Gastroesophageal sphincter (tissue), 3 donors: ENCODE results near the gene POLR2L.

ENCODE experiments used
- POLR2AphosphoS5 ChIP-seq: sonication (generic); formaldehyde crosslinking; IDR thresholded peaks from one replicate; pipeline ENCODE4 v1.6.1; 2017; ENCODE audit warnings: antibody characterized with exemption
- TF ChIP-seq, protein P1 (sequence below), 4 experiments: fragments of 200-600 bp in 2 of 4; fragments of 450-650 bp in 2 of 4; sonication (generic) in 1 of 4; IDR thresholded peaks; one replicate each; pipeline ENCODE4 v1.5.1; 2017 to 2019; ENCODE audit warnings: antibody characterized with exemption in 4 of 4, mild to moderate bottlenecking in 2 of 4, moderate library complexity in 2 of 4

DNA sequence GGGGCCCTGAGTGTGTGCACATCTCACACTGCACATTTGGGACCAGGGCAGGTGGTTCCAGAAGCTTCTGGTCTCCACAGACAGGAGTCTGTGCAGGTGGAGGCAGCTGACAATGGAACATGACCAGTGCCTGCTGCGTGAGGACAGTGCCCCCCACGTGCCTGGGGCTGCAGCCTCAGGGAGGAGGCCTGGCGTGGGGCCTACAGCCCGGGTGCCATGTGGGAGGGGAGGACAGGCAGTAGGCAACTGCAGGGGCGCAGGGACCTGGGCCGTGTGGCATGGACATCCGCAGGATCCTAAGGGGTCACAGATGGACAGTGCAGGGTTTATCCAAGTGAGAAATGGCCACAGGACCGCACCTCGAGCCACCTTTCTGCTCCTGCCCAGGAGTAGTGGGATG is 29.1 kb upstream of the POLR2L start:
- TF ChIP-seq, protein P1, sequence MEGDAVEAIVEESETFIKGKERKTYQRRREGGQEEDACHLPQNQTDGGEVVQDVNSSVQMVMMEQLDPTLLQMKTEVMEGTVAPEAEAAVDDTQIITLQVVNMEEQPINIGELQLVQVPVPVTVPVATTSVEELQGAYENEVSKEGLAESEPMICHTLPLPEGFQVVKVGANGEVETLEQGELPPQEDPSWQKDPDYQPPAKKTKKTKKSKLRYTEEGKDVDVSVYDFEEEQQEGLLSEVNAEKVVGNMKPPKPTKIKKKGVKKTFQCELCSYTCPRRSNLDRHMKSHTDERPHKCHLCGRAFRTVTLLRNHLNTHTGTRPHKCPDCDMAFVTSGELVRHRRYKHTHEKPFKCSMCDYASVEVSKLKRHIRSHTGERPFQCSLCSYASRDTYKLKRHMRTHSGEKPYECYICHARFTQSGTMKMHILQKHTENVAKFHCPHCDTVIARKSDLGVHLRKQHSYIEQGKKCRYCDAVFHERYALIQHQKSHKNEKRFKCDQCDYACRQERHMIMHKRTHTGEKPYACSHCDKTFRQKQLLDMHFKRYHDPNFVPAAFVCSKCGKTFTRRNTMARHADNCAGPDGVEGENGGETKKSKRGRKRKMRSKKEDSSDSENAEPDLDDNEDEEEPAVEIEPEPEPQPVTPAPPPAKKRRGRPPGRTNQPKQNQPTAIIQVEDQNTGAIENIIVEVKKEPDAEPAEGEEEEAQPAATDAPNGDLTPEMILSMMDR (IDR thresholded peaks at IDR 0.05): no peak
- no peak for TF ChIP-seq POLR2AphosphoS5
